ENCODE data around the gene RFC4.

The RFC4 gene

GRCh38 chr3:186787642-186788481 is 18.4 kb downstream of the RFC4 start:
- no peak for DNase-seq (ENCODE audit: low spot score)

- no peak for DNase-seq (ENCODE audit: low spot score)
Measured at GRCh38 chr3:186786922-186787321, 19.4 kb downstream of the RFC4 start.

GRCh38 chr3:186785495-186786018 is 20.7 kb downstream of the RFC4 start:
- no peak for DNase-seq (ENCODE audit: low spot score)

- DNase-seq (ENCODE audit: low spot score): no peak
Measured at GRCh38 chr3:186784820-186785494, 21.3 kb downstream of the RFC4 start.

GRCh38 chr3:186783731-186784515 is 22.4 kb downstream of the RFC4 start:
- DNase-seq (ENCODE audit: low spot score): peak; percentile 91

GRCh38 chr3:186783058-186783730 is 23.1 kb downstream of the RFC4 start, which contains the start of gene EIF4A2:
Gene EIF4A2, plus strand, starts transcription at chr3:186783577. Its CDS starts 34 bp downstream, at chr3:186783611.
- DNase-seq (ENCODE audit: low spot score): peak; percentile 96

- DNase-seq (ENCODE audit: low spot score): no peak
Measured at GRCh38 chr3:186782542-186783057, 23.7 kb downstream of the RFC4 start.

GRCh38 chr3:186779204-186779603 is 27.1 kb downstream of the RFC4 start:
- no peak for DNase-seq (ENCODE audit: low spot score)

GRCh38 chr3:186775999-186776398 is 30.3 kb downstream of the RFC4 start:
- DNase-seq (ENCODE audit: low spot score): no peak

GRCh38 chr3:186772701-186773417 is 33.4 kb downstream of the RFC4 start:
- peak; percentile 79 for DNase-seq (ENCODE audit: low spot score)

GRCh38 chr3:186772281-186772694 is 34.0 kb downstream of the RFC4 start:
- peak; percentile 24 for DNase-seq (ENCODE audit: low spot score)

GRCh38 chr3:186760897-186761447 is 45.3 kb downstream of the RFC4 start:
- no peak for DNase-seq (ENCODE audit: low spot score)

GRCh38 chr3:186760141-186760833 is 46.0 kb downstream of the RFC4 start:
- no peak for DNase-seq (ENCODE audit: low spot score)

- no peak for DNase-seq (ENCODE audit: low spot score)
Measured at GRCh38 chr3:186759231-186759930, 46.9 kb downstream of the RFC4 start.

GRCh38 chr3:186757686-186758220 is 48.5 kb downstream of the RFC4 start:
- DNase-seq (ENCODE audit: low spot score): no peak

- DNase-seq (ENCODE audit: low spot score): no peak
Measured at GRCh38 chr3:186757214-186757613, 49.1 kb downstream of the RFC4 start.

- no peak for DNase-seq (ENCODE audit: low spot score)
Measured at GRCh38 chr3:186754871-186755270, 51.4 kb downstream of the RFC4 start.

GRCh38 chr3:186754006-186754405 is 52.3 kb downstream of the RFC4 start:
- no peak for DNase-seq (ENCODE audit: low spot score)

GRCh38 chr3:186751480-186751879 is 54.8 kb downstream of the RFC4 start:
- no peak for DNase-seq (ENCODE audit: low spot score)
